Activated effector memory CD4-positive, alpha-beta T cell treated with Interleukin-2 at 50 U/mL for 16 hours (primary cell): ENCODE results near the gene OR7A10.

Experiments used
- DNase-seq: peaks from one replicate; pipeline ENCODE4 v3.0.0-alpha.2; 2020

The OR7A10 gene

GRCh38 chr19:14848822-14849221 lies at the start of gene OR7A10:
Gene OR7A10, minus strand, starts transcription at chr19:14848922. Its CDS starts 7,045 bp downstream, at chr19:14841877.
- DNase-seq: no peak

- DNase-seq: no peak
These were observed 42.1 kb upstream of the OR7A10 start for GRCh38 chr19:14890643-14891379.

- DNase-seq: no peak
These were observed 41.4 kb upstream of the OR7A10 start for GRCh38 chr19:14889994-14890642.

GRCh38 chr19:14886032-14886431 lies 37.3 kb upstream of the OR7A10 start, which contains the start of gene OR7A17:
Gene OR7A17, minus strand, starts transcription at chr19:14886132. Its CDS starts 4,777 bp downstream, at chr19:14881355.
- DNase-seq: no peak

- DNase-seq: no peak
These were observed 23.0 kb upstream of the OR7A10 start for GRCh38 chr19:14871619-14872230.

- DNase-seq: no peak
These were observed 19.8 kb upstream of the OR7A10 start for GRCh38 chr19:14868497-14868896.

GRCh38 chr19:14843578-14843977 lies 5.1 kb downstream of the OR7A10 start:
- DNase-seq: no peak

- DNase-seq: no peak
These were observed 5.6 kb downstream of the OR7A10 start for GRCh38 chr19:14843169-14843568.

GRCh38 chr19:14840206-14840605 lies 8.5 kb downstream of the OR7A10 start:
- DNase-seq: no peak

GRCh38 chr19:14837391-14837790 lies 11.3 kb downstream of the OR7A10 start:
- DNase-seq: no peak

- DNase-seq: no peak
These were observed 13.7 kb downstream of the OR7A10 start, which contains the start of the genes OR7A5 and OR7C1 for GRCh38 chr19:14835011-14835410. Gene OR7A5, minus strand, starts transcription at chr19:14835185. Its CDS starts 6,944 bp downstream, at chr19:14828241. Gene OR7C1, minus strand, starts transcription at chr19:14835185. Its CDS starts 35,049 bp downstream, at chr19:14800136.

GRCh38 chr19:14830702-14831101 lies 18.0 kb downstream of the OR7A10 start:
- DNase-seq: no peak

GRCh38 chr19:14826006-14826405 lies 22.7 kb downstream of the OR7A10 start:
- DNase-seq: no peak

- DNase-seq: no peak
These were observed 26.8 kb downstream of the OR7A10 start for GRCh38 chr19:14821937-14822336.

- no peak for DNase-seq
These were observed 30.1 kb downstream of the OR7A10 start for GRCh38 chr19:14818588-14818987.

- no peak for DNase-seq
These were observed 31.7 kb downstream of the OR7A10 start for GRCh38 chr19:14817052-14817451.

GRCh38 chr19:14814982-14815652 lies 33.6 kb downstream of the OR7A10 start:
- no peak for DNase-seq

- DNase-seq: no peak
These were observed 39.3 kb downstream of the OR7A10 start for GRCh38 chr19:14809272-14810057.

GRCh38 chr19:14804765-14805164 lies 44.0 kb downstream of the OR7A10 start:
- DNase-seq: no peak

GRCh38 chr19:14798760-14799159 lies 50.0 kb downstream of the OR7A10 start:
- no peak for DNase-seq

GRCh38 chr19:14796021-14796420 lies 52.7 kb downstream of the OR7A10 start:
- DNase-seq: no peak

GRCh38 chr19:14795078-14795721 lies 53.5 kb downstream of the OR7A10 start:
- no peak for DNase-seq
